NCI-H524 (cell line): ENCODE results near the gene ANKRD11.
"Not testable (repeated sequence)": the region's sequence is repeated elsewhere in the genome, so short reads cannot be mapped to it uniquely, and the experiment has no call there.

ENCODE experiments used
- DNase-seq, 2 experiments: peaks; one replicate each; lab custom pipeline; 2025; lab: John Stamatoyannopoulos, UW

Gene ANKRD11

GRCh38 chr16:89428605-89429004 lies 61.8 kb downstream of the ANKRD11 start:
- not testable (repeated sequence) for DNase-seq

- DNase-seq = no peak
Observed at GRCh38 chr16:89426736-89427530, 63.4 kb downstream of the ANKRD11 start.

GRCh38 chr16:89425523-89425922 lies 64.8 kb downstream of the ANKRD11 start:
- no peak for DNase-seq

- DNase-seq = no peak
Observed at GRCh38 chr16:89423681-89424260, 66.6 kb downstream of the ANKRD11 start.

- DNase-seq = no peak
Observed at GRCh38 chr16:89422905-89423630, 67.3 kb downstream of the ANKRD11 start.

GRCh38 chr16:89422527-89422904 lies 67.8 kb downstream of the ANKRD11 start:
- no peak for DNase-seq

- DNase-seq = not testable (repeated sequence)
Observed at GRCh38 chr16:89421300-89421699, 69.1 kb downstream of the ANKRD11 start.

GRCh38 chr16:89420204-89420603 lies 70.2 kb downstream of the ANKRD11 start:
- DNase-seq = no peak

- no peak for DNase-seq
Observed at GRCh38 chr16:89418352-89418751, 72.0 kb downstream of the ANKRD11 start.

- no peak for DNase-seq
Observed at GRCh38 chr16:89417352-89417751, 73.0 kb downstream of the ANKRD11 start.

GRCh38 chr16:89413811-89414585 lies 76.4 kb downstream of the ANKRD11 start:
- DNase-seq = no peak

- DNase-seq = no peak
Observed at GRCh38 chr16:89412811-89413210, 77.5 kb downstream of the ANKRD11 start.

GRCh38 chr16:89411335-89411850 lies 79.0 kb downstream of the ANKRD11 start:
- no peak for DNase-seq

GRCh38 chr16:89410794-89411309 lies 79.5 kb downstream of the ANKRD11 start:
- peak in 1 of 2 experiments; percentile 69 for DNase-seq

- DNase-seq = no peak
Observed at GRCh38 chr16:89410322-89410721, 80.0 kb downstream of the ANKRD11 start.

GRCh38 chr16:89409161-89409711 lies 81.1 kb downstream of the ANKRD11 start:
- no peak for DNase-seq

GRCh38 chr16:89408315-89408714 lies 82.0 kb downstream of the ANKRD11 start:
- DNase-seq = no peak

- DNase-seq = no peak
Observed at GRCh38 chr16:89407925-89408300, 82.4 kb downstream of the ANKRD11 start.

- DNase-seq = no peak
Observed at GRCh38 chr16:89407282-89407924, 83.0 kb downstream of the ANKRD11 start.

- DNase-seq = no peak
Observed at GRCh38 chr16:89406277-89406888, 84.0 kb downstream of the ANKRD11 start.
